Smooth muscle cell (in vitro differentiated cells): ENCODE measurements around the gene DHCR7. TPM values are rescaled to one million over a fixed set of nuclear protein-coding genes. Genes with fewer than 3 reads are reported as not detected.

Experiments used
- DNase-seq: peaks from one replicate; lab custom pipeline; 2025; ENCODE audit not compliant: unreplicated experiment; lab: John Stamatoyannopoulos, UW
- H2AFZ ChIP-seq: fragments of 200-600 bp; sonication (generic); 2 replicates; pipeline ENCODE4 v1.6.0; 2016; ENCODE audit warnings: antibody characterized with exemption, low read depth, mild to moderate bottlenecking
- H3F3A ChIP-seq: fragments of 200-600 bp; sonication (generic); 2 replicates; pipeline ENCODE4 v1.6.0; 2017; ENCODE audit warnings: antibody characterized with exemption, low read depth
- H3K27ac ChIP-seq: fragments of 200-600 bp; sonication (generic); 2 replicates; pipeline ENCODE4 v1.5.1; 2016; ENCODE audit warnings: low read depth, mild to moderate bottlenecking
- H3K27me3 ChIP-seq: fragments of 200-600 bp; sonication (generic); 2 replicates; pipeline ENCODE4 v1.6.1; 2016; ENCODE audit warnings: low read depth, mild to moderate bottlenecking
- H3K36me3 ChIP-seq: fragments of 200-600 bp; sonication (generic); 2 replicates; pipeline ENCODE4 v1.5.1; 2016; ENCODE audit warnings: low read depth
- H3K4me1 ChIP-seq: fragments of 200-600 bp; sonication (generic); 2 replicates; pipeline ENCODE4 v1.5.1; 2016; ENCODE audit warnings: low read depth
- H3K4me2 ChIP-seq: fragments of 200-600 bp; sonication (generic); 2 replicates; pipeline ENCODE4 v1.6.0; 2016; ENCODE audit warnings: mild to moderate bottlenecking
- H3K4me3 ChIP-seq: fragments of 200-600 bp; sonication (generic); 2 replicates; pipeline ENCODE4 v1.5.1; 2016; ENCODE audit warnings: mild to moderate bottlenecking
- H3K79me2 ChIP-seq: fragments of 200-600 bp; sonication (generic); 2 replicates; pipeline ENCODE4 v1.6.0; 2016; ENCODE audit warnings: low read depth, mild to moderate bottlenecking
- H3K9ac ChIP-seq: fragments of 200-600 bp; sonication (generic); 2 replicates; pipeline ENCODE4 v1.6.0; 2016; ENCODE audit warnings: low read depth
- H3K9me3 ChIP-seq: fragments of 200-600 bp; sonication (generic); replicated peaks from 2 replicates; pipeline ENCODE4 v1.5.1; 2016; ENCODE audit warnings: low read depth
- H4K20me1 ChIP-seq: fragments of 200-600 bp; sonication (generic); 2 replicates; pipeline ENCODE4 v1.6.0; 2016; ENCODE audit warnings: low read depth
- CTCF ChIP-seq: fragments of 200-600 bp; sonication (generic); IDR thresholded peaks from 2 replicates; pipeline ENCODE4 v1.5.1; 2017; ENCODE audit warnings: borderline replicate concordance, mild to moderate bottlenecking, antibody characterized with exemption; ENCODE audit not compliant: insufficient read depth, poor library complexity, severe bottlenecking
- WGBS: methylation state at CpG from one replicate; pipeline ENCODE4 v1.1.7; 2016; ENCODE audit warnings: low lambda C conversion rate; 5-methylcytosine and 5-hydroxymethylcytosine counted together
- polyA plus RNA-seq: library from polyadenylated mRNA; unstranded; fragments of >200 nt; fragmentation: Nextera tagmentation; extraction: Ambion mirVana; gene quantifications from 2 replicates; pipeline ENCODE4 v1.2.1, GENCODE V29; 2016
- total RNA-seq: library from RNA; depleted of rRNA; stranded (reverse); fragments of >200 nt; gene quantifications from 2 replicates; pipeline ENCODE4 v1.2.3, GENCODE V29; 2014

The DHCR7 gene
- total and polyA plus RNA-seq, 2 experiments from 2014 or later, result 50.1 to 99.1 TPM

- no peak overlapping the region for H3K4me3 ChIP-seq
- no peaks in the 10 kb centered on the region for H4K20me1 ChIP-seq
- H3K79me2 ChIP-seq, result no peaks in the 10 kb centered on the region
- peaks cover 4% of the 10 kb centered on the region for H3K27me3 ChIP-seq
- no peak overlapping the region for H3K9ac ChIP-seq
- no peak overlapping the region for H3K4me2 ChIP-seq
- no peak for TF ChIP-seq CTCF
- H3K36me3 ChIP-seq, result no peaks in the 10 kb centered on the region
- no peaks in the 10 kb centered on the region for H3K4me1 ChIP-seq
- no peak overlapping the region for H2AFZ ChIP-seq
- no peak overlapping the region for H3K27ac ChIP-seq
- DNase-seq, result no peak
- H3F3A ChIP-seq, result no peaks in the 10 kb centered on the region
- WGBS, result 87% methylated on average over 7 of the region's 7 CpGs
- H3K9me3 ChIP-seq, result no peaks in the 10 kb centered on the region
Measured at GRCh38 chr11:71410363-71410966, 37.7 kb downstream of the DHCR7 start.

- H3K9me3 ChIP-seq, result no peaks in the 10 kb centered on the region
- H3K79me2 ChIP-seq, result no peaks in the 10 kb centered on the region
- H3K27me3 ChIP-seq, result peaks cover 4% of the 10 kb centered on the region
- H3K9ac ChIP-seq, result no peak overlapping the region
- no peak overlapping the region for H3K4me2 ChIP-seq
- no peak for TF ChIP-seq CTCF
- no peak overlapping the region for H2AFZ ChIP-seq
- no peaks in the 10 kb centered on the region for H3K36me3 ChIP-seq
- H3K4me1 ChIP-seq, result no peaks in the 10 kb centered on the region
- H3K4me3 ChIP-seq, result no peak overlapping the region
- H3K27ac ChIP-seq, result no peak overlapping the region
- no peaks in the 10 kb centered on the region for H4K20me1 ChIP-seq
- no peaks in the 10 kb centered on the region for H3F3A ChIP-seq
- DNase-seq, result no peak
- 87% methylated on average over 7 of the region's 7 CpGs for WGBS
Measured at GRCh38 chr11:71408826-71409225, 39.4 kb downstream of the DHCR7 start.

GRCh38 chr11:71407356-71407755 lies 40.8 kb downstream of the DHCR7 start:
- Histone ChIP-seq H2AFZ (no peak overlapping the region), H3K27me3 (peaks cover 4% of the 10 kb centered on the region), H3K79me2 (no peaks in the 10 kb centered on the region), H3K27ac (no peak overlapping the region), H3K4me3 (no peak overlapping the region), H3K9ac (no peak overlapping the region), H3K4me2 (no peak overlapping the region), H4K20me1 (no peaks in the 10 kb centered on the region), H3K36me3 (no peaks in the 10 kb centered on the region), H3K4me1 (no peaks in the 10 kb centered on the region), H3F3A (no peaks in the 10 kb centered on the region), H3K9me3 (no peaks in the 10 kb centered on the region)
- no peak for DNase-seq
- TF ChIP-seq CTCF, result no peak
- 95% methylated on average over 14 of the region's 15 CpGs for WGBS

- Histone ChIP-seq H3K4me3 (no peak overlapping the region), H3K9ac (no peak overlapping the region), H3F3A (no peaks in the 10 kb centered on the region), H3K79me2 (no peaks in the 10 kb centered on the region), H3K27ac (no peak overlapping the region), H3K27me3 (peaks cover 4% of the 10 kb centered on the region), H3K9me3 (no peaks in the 10 kb centered on the region), H3K36me3 (no peaks in the 10 kb centered on the region), H2AFZ (no peak overlapping the region), H3K4me2 (no peak overlapping the region), H4K20me1 (no peaks in the 10 kb centered on the region), H3K4me1 (no peaks in the 10 kb centered on the region)
- no peak for DNase-seq
- WGBS, result 91% methylated on average over 10 of the region's 10 CpGs
- no peak for TF ChIP-seq CTCF
Measured at GRCh38 chr11:71406681-71407080, 41.5 kb downstream of the DHCR7 start.
